GM19023 (cell line): ENCODE measurements around the gene NPEPPS.
"Not testable (repeated sequence)": the region's sequence is repeated elsewhere in the genome, so short reads cannot be mapped to it uniquely, and the experiment has no call there.

Experiments used
- ATAC-seq: cut with Tn5 transposase; IDR thresholded peaks from one replicate; pipeline ENCODE4 v1.9.1; 2021; ENCODE audit warnings: mild to moderate bottlenecking, moderate library complexity; ENCODE audit not compliant: unreplicated experiment

Gene NPEPPS

DNA sequence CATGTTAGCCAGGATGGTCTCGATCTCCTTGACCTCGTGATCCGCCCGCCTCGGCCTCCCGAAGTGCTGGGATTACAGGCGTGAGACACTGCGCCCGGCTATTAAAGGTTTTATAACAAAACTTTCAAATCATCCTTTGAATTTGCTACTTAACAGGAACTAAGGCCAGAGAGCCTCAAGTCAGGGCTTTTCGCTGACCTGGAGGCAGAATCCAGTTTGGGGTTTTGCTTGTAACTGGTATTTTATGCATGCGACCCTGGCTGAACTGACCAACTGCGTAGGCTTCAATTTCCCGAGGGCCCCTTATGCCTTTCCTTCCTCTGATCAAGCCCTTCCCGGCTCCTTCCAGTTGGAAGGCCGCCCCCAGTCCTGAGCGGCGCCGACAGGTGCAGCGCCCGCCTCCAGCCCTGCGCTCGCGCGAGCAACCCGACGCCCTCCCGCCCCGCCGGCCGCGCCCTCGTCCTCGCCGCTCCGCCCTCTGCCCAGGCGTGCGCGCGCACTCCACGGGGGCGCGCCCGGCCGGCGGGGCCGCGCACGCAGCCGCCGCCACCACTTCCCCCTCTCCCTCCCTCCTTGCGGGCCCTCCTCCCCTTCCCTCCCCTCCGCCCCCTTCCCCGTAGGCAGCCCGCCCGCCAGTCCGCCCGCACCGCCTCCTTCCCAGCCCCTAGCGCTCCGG lies at the start of gene NPEPPS:
NPEPPS (plus strand) TSS at position 552 of the 676 bp plus-strand sequence. CDS start 193 bp downstream, outside the sequence.
- ATAC-seq, result peak; percentile 67

DNA sequence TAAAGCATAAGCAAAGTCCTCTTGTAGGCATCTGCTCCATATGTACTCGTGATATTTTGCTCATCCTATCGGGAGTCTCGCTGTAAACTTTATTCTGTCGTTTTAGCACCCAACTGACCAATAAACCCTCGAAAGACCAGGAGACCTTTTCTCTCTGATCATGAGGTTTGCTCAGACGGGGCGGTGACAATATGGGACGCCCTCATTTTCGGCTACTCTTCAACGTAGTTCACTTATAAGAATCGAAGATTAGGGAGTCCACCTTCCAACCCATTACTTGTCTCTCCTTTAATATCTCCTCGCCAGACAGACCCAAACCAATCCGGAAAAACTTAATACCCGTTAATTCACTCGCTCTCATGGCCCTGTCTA lies 39.1 kb upstream of the NPEPPS start:
- not testable (repeated sequence) for ATAC-seq

DNA sequence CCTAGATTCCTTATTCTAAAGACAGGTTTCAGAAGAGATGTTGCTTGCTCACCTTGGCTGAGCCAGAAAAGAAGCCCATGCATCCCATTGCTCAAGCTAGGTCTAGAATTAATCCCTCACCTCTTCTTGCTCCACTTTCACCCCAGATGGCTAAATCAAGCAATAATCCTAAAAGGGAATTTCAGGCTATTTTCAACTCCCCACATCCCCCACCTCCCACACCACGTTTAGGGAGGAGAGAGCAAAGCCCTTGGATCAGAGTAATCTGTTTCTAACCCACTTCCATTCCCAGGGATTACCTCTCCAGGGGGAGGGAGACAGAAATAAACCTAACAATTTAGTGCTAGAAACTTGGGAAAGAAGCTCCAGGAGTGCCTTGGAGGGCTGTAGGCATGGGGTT lies 31.8 kb upstream of the NPEPPS start:
- not testable (repeated sequence) for ATAC-seq

GRCh38 chr17:47499494-47499893 lies 31.4 kb upstream of the NPEPPS start:
- ATAC-seq, result not testable (repeated sequence)

- not testable (repeated sequence) for ATAC-seq
These were observed 30.3 kb upstream of the NPEPPS start for GRCh38 chr17:47500620-47501019.

DNA sequence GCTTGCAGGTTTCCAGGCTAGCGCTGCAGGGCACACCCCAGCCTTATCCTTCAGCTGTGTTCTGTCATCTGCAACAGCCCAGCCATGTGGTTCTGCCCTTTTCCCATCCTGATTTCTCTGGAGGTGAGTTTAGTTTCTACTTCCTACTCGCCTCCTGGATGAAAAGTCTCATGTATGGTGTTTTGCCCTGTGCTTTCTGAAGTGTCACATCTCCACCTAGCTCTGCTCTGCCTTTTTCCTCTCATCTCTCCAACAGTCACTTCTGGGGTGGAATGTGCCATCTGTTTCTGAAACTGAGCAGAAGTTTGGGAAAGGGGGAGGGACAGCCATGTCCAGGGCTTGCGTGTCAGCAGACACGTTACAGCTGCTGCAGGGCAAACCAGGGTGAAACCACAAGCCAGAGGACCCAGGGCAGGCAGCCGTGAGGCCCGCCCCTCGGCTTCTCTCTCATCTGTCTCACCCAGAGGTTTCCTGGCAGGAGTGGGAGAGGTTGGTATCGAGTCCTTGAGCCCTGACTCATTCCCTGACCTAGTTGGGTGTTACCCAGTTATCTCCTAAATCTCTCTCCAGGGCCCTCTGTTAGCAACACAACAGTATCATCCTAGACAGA lies 28.7 kb upstream of the NPEPPS start:
- ATAC-seq, result not testable (repeated sequence)

DNA sequence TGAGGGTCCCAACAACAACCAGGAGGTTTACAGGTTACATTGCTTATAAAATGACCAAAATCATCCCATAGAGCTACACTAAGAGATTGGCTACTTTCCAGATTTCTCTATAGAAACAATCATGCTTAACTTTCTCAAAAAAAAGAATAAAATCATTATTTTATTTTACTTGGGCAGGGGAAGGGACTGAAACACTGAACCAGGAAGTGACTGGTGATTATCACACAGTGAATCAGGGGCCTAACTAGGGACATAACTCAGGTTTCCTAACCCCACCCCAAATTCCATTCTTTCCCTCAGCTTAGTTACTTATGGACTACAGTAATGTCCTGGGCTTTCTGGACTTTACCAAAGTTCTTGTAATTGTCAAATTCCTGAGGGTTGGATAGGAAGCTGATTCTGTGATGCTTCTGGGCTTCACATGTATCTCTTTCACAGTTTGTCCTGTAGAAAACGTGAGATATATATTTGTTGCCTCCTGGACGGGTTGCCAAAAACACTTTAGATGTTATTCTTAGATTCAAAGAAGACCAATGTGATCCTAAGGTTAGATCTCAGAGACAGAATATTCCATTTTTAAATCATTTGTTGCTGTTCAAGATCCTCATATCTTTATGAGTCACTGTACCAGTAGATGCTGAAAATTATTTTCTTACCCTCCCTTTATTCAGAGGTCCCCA lies 28.0 kb upstream of the NPEPPS start:
- ATAC-seq, result not testable (repeated sequence)

DNA sequence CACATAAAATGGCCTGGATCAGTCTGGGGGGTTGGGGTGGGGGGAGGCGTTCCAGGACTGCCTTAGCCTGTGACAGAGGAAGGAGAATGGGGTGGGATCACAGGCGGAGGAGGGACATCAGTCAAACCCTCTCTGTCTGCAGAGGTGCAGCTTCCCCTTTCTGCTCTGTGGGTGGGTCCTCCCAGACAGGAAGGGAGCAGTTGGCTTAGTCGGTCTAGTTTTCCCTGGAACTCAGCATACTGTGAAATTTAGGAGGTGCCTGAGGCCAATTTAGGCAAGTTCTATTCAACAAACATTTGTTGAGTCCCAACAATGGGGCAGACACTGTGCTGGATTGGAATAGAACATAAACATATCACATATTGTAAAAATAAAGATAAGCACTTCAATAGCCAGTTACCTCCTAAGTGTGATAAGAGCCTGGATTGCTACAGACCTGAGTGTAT lies 19.2 kb upstream of the NPEPPS start:
- ATAC-seq, result not testable (repeated sequence)

GRCh38 chr17:47513301-47513700 lies 17.6 kb upstream of the NPEPPS start:
- ATAC-seq, result not testable (repeated sequence)

DNA sequence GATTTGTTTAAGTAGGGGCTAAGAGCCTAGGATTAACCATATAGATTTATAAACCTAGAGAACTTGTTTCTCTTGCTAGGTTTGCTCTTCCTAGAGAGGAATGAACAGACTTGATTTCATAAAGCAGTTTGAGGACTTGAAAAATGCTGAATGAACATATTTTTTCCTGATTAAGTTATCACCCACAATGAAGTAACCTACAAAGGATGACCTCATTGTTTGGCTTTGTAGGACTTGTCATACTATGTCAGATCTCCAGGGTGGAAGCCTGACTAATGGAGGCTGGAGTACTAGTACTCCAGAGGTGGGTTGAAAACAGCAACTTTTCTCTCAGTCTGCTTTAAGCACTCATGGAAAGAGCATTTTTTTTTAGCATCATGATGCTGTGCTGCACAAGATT lies 12.0 kb upstream of the NPEPPS start:
- not testable (repeated sequence) for ATAC-seq

DNA sequence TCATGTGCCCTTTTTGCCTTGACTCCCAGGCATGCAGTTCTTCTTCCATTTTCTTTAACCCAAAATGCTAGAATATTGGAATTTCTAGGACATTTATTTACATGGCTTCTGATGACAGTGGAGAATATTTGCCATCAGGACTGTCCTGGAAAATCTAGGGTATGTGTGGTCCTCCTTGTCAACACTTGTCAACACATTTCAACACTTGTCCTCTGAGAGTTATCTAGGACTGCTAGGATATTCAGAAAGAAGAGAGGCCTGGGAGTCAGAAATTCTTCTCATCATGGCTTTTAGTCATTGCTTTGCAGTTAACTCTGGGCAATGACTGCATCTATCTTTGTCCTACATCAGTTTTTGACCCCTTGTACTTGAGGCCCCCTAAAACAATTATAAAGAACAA lies 11.5 kb upstream of the NPEPPS start:
- not testable (repeated sequence) for ATAC-seq

GRCh38 chr17:47520279-47520678 lies 10.6 kb upstream of the NPEPPS start:
- not testable (repeated sequence) for ATAC-seq

- ATAC-seq, result not testable (repeated sequence)
These were observed 9.5 kb upstream of the NPEPPS start for GRCh38 chr17:47521434-47521833.

DNA sequence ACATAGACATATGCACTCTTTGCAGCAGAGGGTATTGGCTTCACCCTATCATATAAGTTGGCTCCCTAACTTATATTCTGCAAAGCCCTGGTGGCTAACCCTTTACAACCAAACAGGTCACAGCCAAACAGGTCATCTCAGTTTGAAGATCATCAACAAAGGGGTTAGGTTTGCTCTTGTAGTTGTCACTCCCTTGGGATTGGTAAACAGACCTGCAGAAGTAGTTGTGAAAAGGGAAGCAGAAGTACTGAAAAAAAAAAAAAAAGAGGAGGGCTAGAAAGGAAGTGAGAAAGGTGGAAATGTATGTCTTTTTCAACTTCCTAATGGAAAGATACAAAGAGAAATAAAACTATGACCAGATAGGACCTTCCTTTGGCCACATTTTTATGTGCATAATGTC lies 8.6 kb upstream of the NPEPPS start:
- ATAC-seq, result not testable (repeated sequence)

DNA sequence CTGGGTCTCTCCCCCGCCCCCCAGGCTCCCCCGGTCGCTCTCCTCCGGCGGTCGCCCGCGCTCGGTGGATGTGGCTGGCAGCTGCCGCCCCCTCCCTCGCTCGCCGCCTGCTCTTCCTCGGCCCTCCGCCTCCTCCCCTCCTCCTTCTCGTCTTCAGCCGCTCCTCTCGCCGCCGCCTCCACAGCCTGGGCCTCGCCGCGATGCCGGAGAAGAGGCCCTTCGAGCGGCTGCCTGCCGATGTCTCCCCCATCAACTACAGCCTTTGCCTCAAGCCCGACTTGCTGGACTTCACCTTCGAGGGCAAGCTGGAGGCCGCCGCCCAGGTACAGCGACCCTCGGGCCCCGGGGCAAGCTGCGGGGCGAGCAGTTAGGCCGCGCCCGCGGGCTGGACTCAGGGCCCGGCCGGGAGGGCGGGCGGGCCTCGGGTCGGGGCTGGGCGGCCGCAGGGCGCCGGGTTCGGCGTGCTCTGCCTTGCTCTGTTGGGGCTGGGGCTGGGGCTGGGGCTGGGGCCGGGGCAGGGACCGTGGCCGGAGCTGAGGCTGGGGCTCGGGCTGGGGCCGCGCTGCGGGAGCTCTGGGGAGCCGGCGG lies 419 bp downstream of the NPEPPS start:
- peak; percentile 45 for ATAC-seq

DNA sequence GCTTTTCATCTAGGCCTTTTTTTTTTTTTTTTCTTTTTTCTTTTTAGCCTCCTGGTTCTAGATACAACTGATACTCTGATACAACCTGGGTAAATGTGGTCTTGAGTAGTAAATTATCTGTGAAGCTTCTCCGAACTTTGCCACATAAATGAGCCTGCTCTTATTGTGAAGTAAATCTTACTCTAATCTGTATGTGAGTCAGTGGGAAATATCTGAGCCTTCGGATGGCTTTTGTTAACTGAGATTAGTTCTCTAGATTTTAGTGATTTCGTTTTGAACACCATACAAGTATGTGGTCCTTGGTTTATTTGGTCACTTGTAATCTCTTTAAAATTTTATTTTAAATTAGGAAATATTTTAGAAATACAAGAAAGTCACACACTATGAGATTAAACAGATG lies 8.2 kb downstream of the NPEPPS start:
- not testable (repeated sequence) for ATAC-seq

DNA sequence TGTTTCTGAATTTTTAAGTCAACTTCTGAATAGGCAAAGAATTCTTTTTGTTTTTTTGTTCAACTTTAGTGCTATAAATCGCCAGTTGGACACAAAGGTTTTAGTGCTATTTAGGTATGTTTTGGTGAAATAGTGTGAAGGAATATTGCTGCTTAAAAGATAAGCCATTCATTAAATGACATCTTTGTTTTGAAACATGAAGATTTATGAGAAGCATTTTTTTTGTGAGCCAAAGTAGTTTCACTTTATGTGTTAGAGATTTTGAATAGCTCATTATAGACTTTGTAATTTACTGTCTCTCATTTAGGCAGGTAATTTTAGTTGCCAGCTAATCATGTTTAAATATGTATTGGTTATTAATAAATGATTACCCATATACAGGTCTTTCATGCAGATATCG lies 10.8 kb downstream of the NPEPPS start:
- not testable (repeated sequence) for ATAC-seq

GRCh38 chr17:47544327-47544726 lies 13.4 kb downstream of the NPEPPS start:
- not testable (repeated sequence) for ATAC-seq

DNA sequence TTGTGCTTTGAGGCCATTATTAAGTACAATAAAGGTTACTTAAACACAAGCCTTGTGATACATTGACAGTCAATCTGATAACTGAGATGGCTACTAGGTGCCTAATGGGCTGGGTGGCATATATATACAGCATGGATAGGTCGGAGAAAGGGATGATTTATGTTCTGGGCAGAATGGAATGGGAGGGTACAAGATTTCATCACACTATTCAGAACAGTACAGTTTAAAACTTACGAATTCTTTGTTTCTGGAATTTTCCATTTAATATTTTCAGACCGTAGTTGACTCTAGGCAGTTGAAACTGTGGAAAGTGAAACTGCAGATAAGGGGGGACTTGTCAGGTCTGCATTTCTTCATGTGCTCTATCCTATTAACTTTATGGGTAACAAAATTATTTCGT lies 23.8 kb downstream of the NPEPPS start:
- not testable (repeated sequence) for ATAC-seq

DNA sequence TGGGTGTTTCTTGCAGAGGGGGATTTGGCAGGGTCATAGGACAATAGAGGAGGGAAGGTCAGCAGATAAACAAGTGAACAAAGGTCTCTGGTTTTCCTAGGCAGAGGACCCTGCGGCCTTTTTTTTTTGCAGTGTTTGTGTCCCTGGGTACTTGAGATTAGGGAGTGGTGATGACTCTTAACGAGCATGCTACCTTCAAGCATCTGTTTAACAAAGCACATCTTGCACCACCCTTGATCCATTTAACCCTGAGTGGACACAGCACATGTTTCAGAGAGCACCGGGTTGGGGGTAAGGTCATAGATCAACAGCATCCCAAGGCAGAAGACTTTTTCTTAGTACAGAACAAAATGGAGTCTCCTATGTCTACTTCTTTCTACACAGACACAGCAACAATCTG lies 25.2 kb downstream of the NPEPPS start:
- not testable (repeated sequence) for ATAC-seq

DNA sequence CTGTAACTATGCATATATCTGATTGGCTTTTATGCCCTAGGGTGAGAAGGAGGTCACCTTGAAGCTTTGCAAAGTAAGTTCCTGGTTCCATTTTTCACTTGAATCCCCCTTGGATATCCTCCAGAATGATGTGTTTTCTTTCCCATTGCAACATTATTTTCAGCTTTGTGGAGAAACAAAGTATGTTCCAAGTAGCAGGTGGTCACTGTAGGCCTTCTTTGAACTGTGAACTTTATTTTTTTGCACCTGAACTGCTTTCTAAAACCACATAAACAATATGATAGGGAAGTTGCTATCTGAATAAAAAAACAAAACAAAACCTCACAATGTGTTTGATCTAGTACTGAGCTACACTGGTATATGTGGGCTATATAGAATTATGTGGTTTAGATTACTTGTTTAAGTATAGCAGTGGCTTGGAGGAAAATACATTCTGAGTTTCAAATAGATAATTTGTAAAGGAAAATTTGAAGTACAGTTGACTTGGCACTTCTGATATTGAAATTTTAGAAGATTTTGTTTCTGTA lies 29.7 kb downstream of the NPEPPS start:
- not testable (repeated sequence) for ATAC-seq
